GM12873 (cell line): ENCODE results near the gene ZBTB16.

Experiments used
- TF ChIP-seq, protein P1 (sequence below): IDR thresholded peaks from 2 replicates; pipeline ENCODE4 v1.5.1; 2012; ENCODE audit warnings: low read depth, mild to moderate bottlenecking, moderate library complexity, low read length, control low read depth; ENCODE audit not compliant: insufficient read depth; ENCODE audit errors: missing control alignments

Gene ZBTB16

DNA sequence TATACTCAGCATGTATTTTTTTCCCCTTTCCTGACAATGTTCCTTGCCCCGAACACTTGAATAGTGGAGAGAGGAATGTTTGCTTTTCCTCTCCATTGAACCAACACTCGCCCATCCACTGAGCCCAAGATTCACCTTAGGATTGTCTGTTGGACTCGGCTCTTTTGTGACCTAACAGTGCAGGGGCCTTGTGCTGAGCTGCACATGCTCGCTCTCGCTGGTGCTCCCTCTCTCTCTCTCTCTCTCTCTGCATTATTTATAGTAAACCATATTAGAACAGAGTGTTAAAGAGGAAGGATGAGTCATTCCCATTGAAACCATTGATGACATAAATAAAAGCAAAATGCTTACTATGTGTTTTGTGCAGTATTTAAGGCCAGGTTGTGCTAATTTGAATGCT lies 20.7 kb downstream of the ZBTB16 start:
- TF ChIP-seq, protein P1, sequence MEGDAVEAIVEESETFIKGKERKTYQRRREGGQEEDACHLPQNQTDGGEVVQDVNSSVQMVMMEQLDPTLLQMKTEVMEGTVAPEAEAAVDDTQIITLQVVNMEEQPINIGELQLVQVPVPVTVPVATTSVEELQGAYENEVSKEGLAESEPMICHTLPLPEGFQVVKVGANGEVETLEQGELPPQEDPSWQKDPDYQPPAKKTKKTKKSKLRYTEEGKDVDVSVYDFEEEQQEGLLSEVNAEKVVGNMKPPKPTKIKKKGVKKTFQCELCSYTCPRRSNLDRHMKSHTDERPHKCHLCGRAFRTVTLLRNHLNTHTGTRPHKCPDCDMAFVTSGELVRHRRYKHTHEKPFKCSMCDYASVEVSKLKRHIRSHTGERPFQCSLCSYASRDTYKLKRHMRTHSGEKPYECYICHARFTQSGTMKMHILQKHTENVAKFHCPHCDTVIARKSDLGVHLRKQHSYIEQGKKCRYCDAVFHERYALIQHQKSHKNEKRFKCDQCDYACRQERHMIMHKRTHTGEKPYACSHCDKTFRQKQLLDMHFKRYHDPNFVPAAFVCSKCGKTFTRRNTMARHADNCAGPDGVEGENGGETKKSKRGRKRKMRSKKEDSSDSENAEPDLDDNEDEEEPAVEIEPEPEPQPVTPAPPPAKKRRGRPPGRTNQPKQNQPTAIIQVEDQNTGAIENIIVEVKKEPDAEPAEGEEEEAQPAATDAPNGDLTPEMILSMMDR = no peak

DNA sequence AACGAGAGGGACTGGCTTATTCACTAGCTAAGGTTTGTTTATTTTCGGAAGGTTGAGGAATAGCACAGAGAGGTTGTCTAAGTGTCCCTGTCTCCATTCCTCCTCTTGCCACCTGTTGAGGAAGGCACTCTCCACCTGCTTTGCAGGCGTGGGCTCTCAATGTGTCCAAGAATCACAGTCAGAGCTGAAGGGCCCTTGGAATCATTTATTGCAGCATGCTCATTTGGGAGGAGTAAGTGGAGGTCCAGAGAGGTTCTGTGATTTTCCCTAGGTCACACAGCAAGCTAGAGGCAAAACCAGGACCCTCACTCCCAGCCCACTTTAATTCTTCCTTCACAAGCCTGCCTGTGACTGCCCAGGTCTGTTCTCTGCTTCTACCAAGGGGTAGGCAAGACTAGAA lies 21.3 kb downstream of the ZBTB16 start:
- TF ChIP-seq, protein P1 = no peak

GRCh38 chr11:114081641-114082414 lies 22.3 kb downstream of the ZBTB16 start:
- TF ChIP-seq, protein P1 = no peak

- TF ChIP-seq, protein P1 = no peak
Observed at GRCh38 chr11:114082415-114082748, 22.9 kb downstream of the ZBTB16 start.

GRCh38 chr11:114082767-114083181 lies 23.3 kb downstream of the ZBTB16 start:
- TF ChIP-seq, protein P1 = no peak

DNA sequence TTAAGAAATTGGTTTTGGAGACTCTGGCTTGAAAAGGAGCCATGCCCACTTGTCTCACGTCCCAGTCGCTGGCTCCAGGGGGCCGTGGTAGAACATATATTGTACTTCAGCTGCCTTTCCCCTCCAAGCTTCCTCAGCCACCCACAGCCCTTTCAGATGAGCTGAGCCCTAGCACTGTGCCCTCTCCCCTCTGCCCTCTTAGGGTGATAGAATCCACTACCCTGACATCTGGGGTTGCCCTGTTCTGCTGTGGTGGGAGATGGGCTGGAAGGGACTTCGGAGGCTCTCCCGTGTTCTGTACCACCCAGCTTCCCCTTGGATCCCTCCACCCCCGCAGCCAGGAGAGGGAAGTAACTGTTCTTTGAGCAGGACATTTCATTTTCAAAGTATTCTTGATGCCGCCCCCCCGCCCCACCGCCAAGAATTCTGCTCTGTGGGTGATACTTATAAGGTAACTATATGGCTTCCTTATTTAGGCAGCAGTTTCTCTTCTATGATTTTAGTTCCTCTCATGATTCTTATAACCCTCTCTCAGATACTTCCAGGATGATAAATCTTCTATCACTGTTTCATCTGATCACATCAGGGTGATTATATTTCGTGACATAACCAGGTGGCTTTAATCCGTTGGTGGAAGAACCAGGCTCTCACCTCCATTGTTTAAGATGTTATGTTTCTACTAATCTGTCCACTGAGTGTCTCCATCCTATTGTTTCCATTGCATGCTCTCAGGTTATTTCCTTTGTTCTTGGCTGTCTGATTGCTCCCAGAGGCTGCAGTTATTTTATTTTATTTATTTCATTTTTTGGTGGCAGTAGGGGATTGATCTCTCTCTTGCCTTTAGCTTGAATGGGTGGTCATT lies 24.1 kb downstream of the ZBTB16 start:
- TF ChIP-seq, protein P1 = no peak

- TF ChIP-seq, protein P1 = no peak
Observed at GRCh38 chr11:114084414-114084813, 24.9 kb downstream of the ZBTB16 start.
